HCEC 1CT (cell line): Measurements from ENCODE around the gene COQ8A.

Experiments
- DNase-seq: peaks from one replicate; pipeline ENCODE4 v3.0.0-alpha.2; 2017

The COQ8A gene

GRCh38 chr1:226940029-226940805, at the start of gene COQ8A:
COQ8A (plus strand) TSS chr1:226940294; CDS start chr1:226961386, 21,092 bp downstream.
- DNase-seq, result peak; percentile 100

DNA sequence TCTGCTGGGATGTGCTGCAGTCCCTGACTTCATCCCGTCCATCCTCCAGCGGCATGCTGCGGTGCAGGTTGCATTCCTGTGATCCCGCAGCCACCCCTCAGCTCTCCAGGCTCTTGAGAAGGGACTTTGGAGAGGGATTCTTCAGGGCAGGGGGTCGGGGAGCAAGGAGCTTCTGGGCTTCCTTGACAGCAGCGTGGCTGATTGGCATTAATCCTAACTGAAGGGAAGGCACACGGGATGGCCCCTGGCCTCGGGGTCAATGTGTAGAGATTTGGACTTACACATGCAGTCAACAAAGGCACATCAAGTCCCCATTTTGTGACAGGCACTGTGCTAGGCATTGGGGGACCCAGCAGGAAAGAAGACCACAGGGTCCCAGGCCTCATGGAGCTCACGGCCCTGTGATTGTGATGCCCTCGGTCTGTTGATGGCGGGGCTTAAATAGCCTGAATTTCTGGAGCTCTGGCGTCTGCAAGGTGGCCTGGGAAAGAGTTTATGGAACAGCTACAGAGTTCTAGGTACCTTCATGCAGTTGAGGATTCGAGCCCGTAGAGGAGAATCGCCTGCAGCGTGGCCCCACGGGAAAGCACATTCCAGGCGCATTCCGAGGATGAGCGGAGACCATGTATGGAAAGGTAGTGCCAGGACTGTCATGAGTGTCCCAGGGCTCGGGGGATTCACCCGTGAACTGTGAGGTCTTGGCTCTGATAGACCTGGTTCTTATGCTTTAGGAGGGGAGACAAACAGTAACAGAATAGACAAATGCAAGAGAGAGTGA, 49.6 kb upstream of the COQ8A start:
- no peak for DNase-seq

DNA sequence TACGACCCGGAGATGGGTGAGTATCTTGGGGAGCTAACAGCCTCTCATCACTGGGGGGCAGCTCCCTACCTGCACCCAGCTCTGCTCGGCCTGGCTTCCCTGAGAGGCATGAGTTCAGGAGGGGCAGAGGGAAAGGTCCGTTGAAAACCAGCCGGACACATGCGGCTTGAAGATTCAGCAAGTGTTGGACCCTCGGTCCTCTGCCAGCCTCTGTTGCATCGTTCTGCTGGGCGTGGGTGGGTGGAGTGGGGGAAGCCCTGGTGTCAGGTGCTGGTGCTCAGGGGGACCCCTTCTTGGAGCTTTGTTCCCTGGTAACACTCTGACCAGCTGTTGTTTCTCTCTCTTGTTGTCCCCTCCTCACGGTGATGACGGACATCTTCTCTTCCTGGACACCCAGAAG, 48.7 kb upstream of the COQ8A start:
- no peak for DNase-seq

DNA sequence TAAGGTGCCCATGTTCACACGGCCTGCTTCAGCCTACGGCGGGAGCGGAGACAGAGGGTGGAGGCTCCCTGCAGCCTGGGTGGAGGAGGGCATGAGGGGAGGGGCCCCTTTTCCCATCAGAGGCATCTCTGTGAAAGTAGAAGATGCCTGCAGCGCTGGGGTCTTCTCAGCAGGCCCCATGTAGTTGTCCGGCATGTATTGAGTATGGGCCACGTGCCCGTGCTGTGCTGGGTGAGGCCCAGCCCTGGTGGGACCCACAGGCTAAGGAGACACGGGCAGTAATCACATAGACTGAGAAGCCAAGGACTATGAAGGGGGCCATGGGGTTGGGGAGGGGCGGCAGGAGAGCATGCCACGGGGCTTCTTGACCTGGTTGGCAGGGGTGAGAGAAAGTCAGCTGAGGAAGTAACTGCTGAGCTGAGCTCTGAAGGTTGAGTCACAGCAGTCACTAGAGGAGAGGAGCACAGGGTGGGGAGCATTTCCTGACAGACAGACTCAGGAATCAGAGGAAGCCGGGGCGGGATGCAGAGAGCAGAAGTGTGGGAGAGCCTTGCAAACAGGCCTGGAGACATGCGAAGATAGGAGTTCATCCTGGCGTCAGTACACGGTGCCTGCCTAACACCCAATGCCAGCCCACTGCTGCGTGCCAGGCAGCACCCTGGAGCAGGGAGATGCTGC, 48.1 kb upstream of the COQ8A start:
- no peak for DNase-seq

GRCh38 chr1:226892524-226892875, 47.6 kb upstream of the COQ8A start:
- no peak for DNase-seq

DNA sequence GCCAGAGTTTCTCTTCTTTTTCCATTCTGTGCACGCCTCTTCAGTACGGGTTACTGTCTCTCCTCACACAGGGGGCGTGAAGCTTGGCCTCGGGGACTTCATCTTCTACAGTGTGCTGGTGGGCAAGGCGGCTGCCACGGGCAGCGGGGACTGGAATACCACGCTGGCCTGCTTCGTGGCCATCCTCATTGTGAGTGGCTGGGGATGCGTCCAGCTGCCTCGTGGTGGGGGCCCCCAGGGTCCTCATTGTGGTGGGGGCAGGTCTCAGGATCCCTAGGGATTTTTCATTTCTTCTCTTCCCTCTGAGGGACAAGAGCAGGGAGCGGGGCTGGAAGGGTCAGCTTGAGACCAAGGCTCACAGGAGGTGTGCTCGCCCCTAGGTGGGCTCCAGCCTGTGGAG, 46.2 kb upstream of the COQ8A start:
- no peak for DNase-seq

- DNase-seq, result no peak
Observed at GRCh38 chr1:226894826-226895225, 45.3 kb upstream of the COQ8A start.

DNA sequence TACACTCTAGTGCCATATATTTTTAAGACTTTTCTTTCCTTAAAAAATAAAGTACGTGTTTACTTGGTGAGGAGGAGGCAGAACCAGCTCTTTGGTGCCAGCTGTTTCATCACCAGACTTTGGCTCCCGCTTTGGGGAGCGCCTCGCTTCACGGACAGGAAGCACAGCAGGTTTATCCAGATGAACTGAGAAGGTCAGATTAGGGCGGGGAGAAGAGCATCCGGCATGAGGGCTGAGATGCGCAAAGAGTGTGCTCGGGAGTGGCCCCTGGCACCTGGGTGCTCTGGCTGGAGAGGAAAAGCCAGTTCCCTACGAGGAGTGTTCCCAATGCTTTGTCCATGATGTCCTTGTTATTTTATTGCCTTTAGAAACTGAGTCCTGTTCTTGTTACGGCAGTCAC, 44.5 kb upstream of the COQ8A start:
- DNase-seq, result no peak

DNA sequence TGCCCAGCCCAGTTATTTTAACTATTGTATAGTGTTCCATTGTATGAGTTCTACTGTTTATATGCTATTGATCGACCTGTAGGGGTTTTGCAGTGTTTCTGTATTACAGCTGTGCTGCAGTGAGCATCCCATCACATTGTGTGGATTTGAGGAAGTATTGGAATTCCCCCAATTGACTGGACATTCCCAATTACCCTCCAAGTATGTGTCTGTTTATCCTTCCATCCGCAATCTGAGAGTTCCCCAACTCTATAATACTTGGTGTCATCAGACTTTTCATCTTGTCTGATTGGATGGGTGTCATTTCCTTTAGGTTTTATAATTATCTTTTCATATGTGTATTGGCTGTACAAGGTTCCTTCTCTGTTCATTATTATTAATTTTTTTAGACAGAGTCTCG, 41.8 kb upstream of the COQ8A start:
- no peak for DNase-seq

DNA sequence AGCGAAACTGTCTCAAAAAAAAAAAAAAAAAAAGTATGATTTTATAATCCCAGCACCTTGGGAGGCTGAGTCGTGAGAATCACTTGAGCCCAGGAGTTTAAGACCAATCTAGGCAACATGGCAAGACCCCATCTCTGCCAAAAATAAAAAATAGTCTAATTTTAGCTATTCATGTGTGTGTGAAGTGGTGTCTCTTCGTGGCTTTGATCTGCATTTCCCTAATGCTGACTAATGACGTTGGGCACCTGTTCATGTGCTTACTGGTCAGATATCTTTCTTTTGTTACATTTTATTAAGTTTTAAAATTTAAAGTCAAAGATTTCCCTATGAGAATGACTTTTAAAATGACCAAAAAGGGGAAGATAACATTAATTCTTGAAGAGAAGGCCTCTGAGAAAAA, 38.7 kb upstream of the COQ8A start:
- no peak for DNase-seq

GRCh38 chr1:226902601-226903000, 37.5 kb upstream of the COQ8A start:
- DNase-seq, result no peak

- no peak for DNase-seq
Observed at GRCh38 chr1:226903819-226904716, 36.0 kb upstream of the COQ8A start.

DNA sequence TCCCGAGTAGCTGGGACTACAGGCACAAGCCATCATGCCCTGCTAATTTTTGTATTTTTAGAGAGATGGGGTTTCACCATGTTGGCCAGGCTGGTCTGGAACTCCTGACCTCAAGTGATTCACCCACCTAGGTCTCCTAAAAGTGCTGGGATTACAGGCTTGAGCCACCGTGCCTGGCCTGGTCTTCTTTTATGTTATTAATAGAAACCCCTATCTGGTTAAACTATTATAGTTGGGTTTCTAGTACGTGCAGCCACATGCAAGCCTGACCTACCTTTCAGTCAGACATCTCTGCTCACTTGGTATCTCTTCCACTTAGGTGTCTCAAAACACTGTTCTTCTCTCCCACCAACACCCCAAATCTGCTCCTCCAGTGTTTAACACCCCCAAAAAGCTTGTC, 35.3 kb upstream of the COQ8A start:
- no peak for DNase-seq

- DNase-seq, result no peak
Observed at GRCh38 chr1:226908419-226908818, 31.7 kb upstream of the COQ8A start.

GRCh38 chr1:226908913-226909312, 31.2 kb upstream of the COQ8A start:
- no peak for DNase-seq

GRCh38 chr1:226912587-226913176, 27.4 kb upstream of the COQ8A start:
- no peak for DNase-seq

- DNase-seq, result no peak
Observed at GRCh38 chr1:226915672-226915995, 24.5 kb upstream of the COQ8A start.

- no peak for DNase-seq
Observed at GRCh38 chr1:226916497-226916896, 23.6 kb upstream of the COQ8A start.

- no peak for DNase-seq
Observed at GRCh38 chr1:226919587-226919986, 20.5 kb upstream of the COQ8A start.

GRCh38 chr1:226919995-226920394, 20.1 kb upstream of the COQ8A start:
- no peak for DNase-seq

DNA sequence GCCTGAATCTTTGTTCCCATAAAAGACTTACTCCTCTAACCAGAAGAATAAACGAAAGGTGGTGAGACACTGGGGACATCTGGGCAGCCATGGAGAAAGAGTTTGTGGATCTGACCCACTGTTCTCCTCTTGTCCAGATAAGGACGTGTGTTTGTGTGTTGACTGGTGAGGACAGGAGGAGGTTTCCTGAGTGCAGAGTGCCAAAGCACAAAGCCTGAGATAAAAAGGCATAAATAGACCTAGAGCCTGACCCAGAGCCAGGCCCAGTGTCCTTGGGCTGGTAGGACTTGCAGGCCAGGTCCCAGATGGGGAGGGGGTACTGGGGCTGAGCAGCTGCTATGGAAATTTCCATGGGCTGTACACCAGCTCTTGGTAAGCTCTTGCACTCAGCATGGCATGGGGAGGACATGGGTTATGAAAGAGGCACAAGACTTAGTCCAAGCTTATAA, 19.6 kb upstream of the COQ8A start:
- no peak for DNase-seq

DNA sequence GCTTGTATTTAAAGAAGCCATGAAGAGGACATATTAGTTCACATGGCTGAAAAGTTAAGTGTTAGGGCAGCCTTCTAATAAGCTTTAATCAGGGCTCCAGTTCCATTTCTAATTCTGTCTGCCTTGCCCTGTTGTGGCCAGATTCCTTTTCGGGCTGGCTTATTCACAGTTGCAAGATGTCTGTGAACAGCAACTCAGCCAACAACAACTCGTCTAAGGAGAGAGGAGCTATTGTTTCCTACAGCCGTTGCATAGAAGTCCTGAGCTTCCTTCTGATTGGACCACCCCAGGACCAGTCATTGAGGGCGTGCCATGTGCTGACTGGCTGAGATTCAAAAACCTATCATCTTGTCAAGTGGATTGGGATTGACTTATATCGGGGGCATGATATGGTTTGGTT, 18.6 kb upstream of the COQ8A start:
- no peak for DNase-seq
